HG03457 (cell line): Measurements from ENCODE around the gene STK26.
"Not testable (repeated sequence)": the region's sequence is repeated elsewhere in the genome, so short reads cannot be mapped to it uniquely, and the experiment has no call there.

Experiments
- ATAC-seq: cut with Tn5 transposase; IDR thresholded peaks from one replicate; pipeline ENCODE4 v1.9.1; 2021; ENCODE audit warnings: moderate number of reproducible peaks; ENCODE audit not compliant: unreplicated experiment

STK26 gene

DNA sequence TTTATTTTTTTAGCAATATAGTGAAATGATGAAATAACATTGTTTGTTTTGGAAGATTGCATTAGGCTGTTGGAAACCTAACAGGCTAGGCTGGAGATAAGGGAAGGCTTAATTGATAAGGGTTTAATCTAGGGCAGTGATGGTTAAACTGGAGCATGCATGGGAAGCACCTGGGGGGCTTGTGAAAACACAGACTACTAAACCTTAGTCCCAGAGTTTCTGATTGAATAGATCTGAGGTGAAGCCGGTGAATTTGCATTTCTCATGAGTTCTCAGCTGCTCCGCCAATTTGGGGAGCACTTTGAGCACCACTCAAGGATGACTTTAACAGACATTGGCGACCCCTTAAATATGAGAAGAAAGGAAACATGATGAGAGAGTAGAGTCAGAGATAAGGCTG, 11.5 kb downstream of the STK26 start:
- no peak for ATAC-seq

DNA sequence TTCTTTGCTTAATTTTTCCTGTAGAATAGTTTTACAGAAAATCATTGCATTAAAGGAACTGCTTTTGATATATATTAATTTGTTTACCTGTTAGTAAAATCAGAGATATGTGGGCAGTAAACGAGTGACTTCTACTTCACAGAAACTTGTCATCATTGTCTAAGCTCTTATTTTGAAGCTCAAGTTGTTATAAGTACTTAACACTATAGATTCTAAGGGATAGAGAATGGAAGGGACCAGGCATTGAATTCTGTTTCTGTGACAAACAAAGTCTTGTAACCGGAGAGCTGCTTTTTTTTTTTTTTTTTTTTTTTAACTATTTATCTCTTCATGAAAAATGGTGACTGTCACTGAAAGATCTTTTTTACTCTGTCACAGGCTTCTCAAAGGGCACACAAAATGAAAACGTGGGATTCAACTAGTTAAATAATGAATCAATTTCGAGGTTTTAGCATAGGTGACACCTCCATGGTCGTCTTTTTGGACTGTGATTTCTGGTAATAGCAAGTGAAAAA, 14.4 kb downstream of the STK26 start:
- no peak for ATAC-seq

DNA sequence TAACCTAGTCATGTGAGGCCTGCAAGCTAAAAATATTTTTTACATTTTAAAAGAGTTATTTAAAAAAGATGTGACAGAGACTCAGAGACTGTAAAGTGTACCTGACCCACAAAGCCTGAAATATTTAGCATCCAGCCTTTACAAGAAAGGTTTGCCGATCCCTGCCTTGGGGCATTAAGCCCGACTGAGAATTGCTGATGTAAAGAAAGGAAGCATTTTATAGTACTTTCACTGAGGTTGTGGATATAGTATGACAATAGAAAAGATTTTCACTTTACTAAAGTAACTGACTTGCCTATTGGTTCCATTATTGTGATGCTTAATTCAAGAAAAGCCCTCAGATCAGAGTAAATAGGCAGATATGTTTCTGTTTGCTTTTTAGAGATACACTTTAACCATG, 17.0 kb downstream of the STK26 start:
- no peak for ATAC-seq

DNA sequence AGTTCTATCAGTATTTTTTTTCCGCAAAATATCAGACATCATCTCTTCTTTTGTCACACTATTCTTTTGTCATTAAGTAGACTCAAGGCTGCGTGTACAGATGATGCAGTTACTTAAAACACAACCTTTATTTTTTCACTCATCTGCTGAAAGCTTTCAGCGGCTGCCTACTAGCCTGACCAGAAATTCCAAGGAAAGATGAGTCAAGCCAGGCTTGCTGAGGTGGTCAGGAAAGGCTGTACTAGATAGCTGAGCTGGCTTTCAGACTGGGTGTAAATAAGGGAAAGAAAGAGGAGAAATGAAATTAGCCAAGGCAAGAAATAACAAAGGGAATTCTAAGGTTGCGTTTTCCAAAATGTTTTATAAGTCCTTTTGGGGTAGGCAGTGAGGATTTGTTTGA, 17.9 kb downstream of the STK26 start:
- ATAC-seq = no peak

DNA sequence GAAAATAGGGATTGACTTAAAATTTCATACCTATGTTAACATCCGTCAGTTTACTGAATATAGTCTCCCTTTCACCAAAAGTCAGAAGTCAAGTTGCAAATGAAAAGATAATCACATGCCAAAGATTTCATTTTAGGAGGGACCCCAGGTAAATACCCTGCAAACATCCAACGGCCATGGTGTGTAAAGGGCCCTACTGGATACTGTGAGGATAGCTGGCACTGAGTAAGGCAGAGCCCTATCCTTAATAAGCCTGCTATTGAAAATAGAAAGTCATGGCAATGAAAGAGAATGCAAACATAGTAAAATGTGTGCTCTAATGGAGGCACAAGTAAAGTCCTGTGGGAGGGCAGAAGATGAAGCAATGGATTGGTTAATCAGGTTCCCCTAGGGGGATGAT, 20.9 kb downstream of the STK26 start:
- no peak for ATAC-seq

DNA sequence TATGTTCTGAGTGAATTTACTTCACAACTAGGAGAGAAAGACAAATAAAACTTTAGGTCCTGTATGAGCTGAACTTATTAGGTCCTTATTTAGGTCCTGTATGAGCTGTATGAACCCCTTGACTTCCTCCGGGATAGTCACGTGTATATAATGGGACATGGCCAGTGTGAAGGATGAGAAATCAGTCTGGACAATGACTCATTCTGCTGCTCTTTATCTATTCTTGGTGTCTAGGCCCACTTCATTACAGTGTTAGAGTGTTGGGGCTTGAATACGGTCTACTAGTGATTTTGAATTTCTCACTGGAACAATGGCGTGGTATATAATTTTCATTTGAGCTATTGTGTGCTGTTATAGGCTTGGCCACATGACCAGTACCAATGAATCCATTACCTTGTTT, 21.9 kb downstream of the STK26 start:
- no peak for ATAC-seq

DNA sequence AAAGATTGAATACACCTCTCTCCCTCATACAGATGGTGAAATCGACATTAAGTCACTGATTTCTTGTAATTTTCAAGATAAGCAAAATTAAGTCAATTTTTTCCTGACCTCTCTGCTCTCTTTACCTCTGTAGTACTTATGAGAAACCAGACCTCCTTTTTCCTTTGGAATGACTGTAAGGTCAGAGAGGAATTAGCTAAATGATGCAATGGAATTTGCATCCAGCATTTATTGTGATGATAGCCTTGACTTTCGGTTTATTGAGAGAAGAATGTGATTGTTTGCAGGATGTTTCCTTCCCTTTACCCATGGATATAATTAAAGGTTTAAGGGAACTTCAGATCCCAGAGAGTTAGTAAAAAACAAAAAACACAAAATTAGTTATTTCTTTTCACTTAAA, 22.4 kb downstream of the STK26 start:
- ATAC-seq = no peak

DNA sequence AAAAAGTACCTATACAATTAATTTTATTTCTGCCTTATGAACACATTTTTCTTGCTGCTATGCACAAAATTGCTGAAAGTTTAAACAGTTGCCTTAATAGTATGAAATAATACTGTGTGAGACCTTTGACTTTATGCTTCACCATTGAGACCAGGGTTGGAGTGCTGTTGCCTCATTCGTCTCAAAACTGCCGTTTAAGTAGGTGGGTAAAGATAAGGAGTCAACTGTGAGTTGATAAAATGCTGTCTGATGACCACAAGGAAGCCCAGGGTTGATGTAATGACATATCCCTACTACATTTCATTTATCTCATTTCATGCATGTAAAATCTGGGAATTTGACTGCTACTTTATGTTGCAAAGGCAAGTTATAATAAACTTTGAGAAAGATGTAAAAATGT, 23.4 kb downstream of the STK26 start:
- ATAC-seq = no peak

DNA sequence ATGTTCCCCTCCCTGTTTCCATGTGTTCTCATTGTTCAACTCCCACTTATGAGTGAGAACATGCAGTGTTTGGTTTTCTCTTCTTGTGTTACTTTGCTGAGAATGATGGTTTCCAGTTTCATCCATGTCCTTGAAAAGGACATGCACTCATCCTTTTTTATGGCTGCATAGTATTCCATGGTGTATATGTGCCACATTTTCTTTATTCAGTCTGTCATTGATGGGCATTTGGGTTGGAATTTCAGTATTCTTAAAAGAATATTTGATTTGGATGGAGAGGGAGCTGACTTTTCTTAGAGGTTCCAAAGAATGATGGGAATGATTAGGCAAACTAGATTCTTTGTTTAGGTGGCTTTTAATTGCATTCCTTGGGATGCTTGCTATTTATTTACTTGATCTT, 28.7 kb downstream of the STK26 start:
- ATAC-seq = not testable (repeated sequence)

DNA sequence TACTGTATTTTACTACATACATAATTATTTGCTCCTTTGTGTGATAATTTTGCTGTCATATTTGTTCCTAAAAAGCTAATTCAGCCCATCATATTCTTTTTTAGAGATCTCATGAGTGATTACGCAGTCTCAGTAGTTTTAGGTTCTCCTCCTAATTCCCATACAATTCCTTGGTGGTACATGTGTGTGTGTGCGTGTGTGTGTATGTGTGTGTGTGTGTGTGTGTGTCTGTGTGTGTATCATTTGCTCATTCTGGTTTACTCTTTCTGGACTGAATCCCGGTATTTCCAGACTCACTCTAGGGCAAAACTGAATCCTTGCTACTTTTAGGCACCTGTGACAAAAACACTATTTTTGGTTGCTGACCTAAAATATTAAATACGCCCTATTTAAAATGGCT, 34.9 kb downstream of the STK26 start:
- ATAC-seq = no peak

DNA sequence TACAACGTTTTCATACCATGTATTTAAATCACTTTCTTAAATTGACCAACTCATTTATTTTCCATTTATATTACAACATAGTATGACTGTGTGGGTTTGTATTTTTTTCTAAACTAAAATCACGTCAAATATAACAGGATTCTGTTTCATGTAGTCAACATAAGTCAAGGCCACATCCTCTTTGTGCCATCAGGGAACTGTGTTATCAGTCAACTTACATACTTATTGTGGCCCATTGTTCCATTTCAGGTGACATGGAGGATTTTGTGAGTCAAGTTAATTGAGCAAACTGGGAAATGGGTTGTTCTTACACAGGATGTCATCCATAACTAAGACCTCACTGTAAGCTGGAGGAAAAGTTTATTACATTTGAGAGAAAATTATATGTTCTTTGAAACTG, 35.9 kb downstream of the STK26 start:
- no peak for ATAC-seq

DNA sequence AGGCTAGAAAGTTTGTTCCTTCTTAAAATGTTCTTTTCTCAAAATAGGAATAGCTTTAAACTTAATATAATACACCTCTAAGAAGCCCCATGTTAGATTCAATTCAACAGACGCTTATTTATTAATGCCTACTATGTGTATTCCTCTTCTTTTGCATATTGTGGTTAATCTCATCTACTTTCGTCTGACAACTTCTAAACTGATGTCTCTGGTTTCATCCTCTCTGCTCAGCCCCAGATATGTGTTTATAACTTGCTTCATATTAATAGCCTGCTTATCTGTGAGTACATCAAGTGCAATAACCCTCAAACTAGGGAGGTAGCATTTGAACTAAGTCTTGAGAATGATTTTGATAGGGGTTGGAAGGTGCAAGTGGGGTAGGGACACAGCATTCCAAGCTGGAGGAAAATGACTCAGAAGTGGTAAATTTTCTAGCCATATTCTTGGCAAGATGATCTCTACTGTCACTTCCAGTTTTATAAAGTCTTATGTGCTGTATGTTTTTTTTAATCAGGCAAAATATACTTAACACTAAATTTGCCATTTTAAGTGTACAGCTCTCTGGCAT, 37.0 kb downstream of the STK26 start:
- no peak for ATAC-seq

DNA sequence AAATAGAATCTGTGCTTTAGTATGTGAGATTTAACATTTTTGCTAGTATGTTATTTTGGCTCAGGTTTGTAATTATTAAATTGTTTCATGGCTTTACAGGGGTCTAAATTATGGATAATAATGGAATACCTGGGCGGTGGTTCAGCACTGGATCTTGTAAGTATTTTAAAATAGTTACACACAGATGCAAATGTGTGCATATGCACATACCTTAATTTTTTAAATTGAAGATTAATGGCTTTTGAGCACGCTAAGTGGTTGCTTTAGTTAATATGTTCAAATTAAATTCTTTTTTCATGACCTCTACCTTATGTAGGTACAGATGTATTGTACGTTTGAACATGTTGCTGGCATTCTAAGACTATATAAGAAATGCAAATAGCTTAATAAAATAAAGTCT, 40.2 kb downstream of the STK26 start:
- ATAC-seq = no peak

DNA sequence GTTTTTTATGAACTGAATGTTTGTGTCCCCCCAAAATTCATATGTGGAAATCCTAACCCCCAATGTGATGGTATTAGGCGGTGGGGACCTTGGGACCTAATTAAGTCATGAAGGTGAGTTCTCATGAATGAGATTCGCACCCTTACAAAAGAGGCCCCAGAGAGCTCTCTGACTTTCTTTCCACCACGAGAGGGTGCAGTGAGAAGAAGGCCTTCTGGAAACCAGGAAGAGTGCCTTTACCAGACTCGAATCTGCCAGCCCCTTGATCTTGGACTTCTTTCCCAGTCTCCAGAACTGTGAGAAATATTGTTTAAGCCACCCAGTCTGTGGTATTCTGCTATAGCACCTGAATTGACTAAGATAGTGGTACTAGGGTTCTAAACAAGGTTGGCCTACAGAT, 40.8 kb downstream of the STK26 start:
- ATAC-seq = no peak

DNA sequence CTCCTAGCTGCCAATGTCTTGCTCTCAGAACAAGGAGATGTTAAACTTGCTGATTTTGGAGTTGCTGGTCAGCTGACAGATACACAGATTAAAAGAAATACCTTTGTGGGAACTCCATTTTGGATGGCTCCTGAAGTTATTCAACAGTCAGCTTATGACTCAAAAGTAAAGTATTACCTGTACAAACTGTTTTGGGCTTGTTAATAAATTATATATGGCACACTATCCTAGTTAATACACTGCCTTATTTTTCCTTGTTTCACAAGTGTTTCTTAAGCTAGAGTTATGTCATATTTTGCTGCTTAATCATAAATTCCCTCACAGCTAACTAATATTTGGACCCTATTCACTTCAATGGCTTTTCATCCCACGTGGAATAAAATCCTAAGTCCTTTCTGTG, 45.3 kb downstream of the STK26 start:
- no peak for ATAC-seq

DNA sequence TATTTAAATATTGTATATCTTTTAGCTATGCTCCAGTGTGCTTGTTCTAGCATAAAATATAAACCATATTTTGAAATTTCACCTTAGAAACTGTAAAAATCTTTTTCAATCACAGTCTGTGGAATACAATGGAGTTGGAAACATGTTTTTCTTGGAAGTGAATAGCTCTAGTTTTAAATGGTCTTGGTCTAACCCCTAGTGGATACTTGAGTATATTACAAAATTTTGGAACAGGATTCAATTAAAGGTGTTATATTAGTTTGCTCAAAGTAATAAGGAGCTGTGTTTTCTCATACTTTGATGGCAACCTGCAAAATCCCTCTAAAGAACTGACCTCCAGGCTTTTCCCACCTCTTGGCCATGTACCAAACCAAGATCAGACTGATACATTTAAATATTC, 48.2 kb downstream of the STK26 start:
- no peak for ATAC-seq

DNA sequence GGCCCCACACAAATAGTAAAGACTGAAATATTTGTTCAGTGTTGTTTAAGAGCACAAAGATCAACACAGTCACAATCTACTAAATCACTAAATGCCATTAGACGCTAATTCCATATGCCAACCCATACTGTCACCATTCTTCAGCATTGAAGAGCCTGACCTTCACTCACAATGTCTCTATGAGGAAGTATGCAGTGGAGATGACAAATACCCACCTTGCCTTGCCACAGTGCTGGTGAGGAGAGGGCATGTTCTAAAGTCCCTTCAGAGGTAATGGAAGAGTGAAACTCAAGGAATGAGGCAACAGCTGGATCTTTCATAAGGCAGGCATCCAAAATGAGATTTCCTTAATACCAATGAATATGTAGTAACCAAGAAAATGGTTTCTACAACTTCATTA, 54.3 kb downstream of the STK26 start:
- ATAC-seq = no peak

DNA sequence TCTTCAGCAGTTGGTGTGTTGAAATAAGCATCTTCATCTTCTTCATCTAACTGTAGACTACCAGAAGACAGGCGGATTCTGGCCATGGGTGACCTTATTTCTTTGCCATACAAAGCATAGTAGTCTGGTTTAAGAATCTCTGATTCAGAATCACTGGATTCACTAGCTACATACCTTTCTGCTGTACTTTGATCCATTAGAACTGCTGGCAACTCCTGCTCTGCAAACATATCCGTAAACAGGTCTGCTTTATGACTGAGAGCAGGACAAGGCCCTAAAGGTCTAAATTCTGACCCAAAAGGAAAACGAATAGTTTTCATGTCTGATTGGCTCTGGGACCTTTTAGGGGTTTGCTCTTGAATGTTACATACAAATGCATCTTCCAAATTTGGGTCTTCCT, 54.8 kb downstream of the STK26 start:
- ATAC-seq = no peak

DNA sequence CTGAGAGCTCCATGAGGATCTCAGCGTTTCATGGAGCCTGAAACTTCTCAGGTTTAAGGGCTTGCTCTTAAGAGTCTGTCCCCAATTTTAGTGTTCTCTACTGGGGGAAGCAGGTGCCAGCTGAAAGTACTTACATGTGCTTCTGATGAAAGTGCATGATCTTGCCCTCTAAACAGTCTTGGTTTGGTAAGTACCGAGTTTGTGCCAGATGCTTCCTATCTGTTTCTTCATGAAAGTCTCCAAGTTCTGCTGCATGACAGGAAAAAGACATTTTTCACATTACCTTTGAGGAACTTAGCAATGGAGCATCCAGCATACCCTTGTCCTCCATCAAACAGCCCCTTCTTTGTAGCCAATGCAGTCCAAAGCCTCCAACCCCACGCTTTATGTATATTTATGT, 62.7 kb downstream of the STK26 start:
- ATAC-seq = no peak

DNA sequence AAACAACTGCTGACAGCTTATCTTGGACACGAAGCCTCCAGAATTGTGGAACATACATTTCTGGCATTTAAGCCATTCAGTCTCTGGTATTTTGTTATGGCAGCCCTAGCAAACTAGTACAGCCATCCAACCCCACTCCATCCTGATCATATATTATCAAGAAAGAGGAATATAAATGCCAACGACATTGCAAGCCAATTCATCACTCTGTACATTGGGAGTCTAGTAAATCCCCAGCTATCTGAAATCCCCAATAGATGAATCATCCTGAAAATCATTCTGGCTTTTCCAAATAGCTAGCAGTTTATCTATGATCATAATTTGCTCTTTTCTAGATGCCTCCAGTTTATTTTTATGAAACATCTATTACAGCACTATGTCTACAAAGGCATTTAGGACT, 63.6 kb downstream of the STK26 start:
- ATAC-seq = no peak

DNA sequence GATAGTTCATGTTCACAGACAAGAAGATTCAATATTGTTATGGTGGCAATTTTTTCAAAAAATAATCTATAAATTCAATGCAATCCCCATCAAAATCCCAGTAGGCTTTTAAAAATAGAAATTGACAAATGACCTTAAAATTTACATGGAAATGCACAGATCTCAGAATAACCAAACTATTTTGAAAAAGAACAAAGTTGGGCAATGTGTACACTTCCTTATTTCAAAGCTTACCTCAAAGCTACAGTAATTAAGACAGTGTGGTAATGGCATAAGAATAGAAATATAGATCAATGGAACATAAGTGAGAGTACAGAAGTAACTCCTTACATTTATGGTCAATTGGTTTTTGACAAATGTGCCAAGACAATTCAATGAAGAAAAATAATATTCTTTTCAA, 65.8 kb downstream of the STK26 start:
- no peak for ATAC-seq

DNA sequence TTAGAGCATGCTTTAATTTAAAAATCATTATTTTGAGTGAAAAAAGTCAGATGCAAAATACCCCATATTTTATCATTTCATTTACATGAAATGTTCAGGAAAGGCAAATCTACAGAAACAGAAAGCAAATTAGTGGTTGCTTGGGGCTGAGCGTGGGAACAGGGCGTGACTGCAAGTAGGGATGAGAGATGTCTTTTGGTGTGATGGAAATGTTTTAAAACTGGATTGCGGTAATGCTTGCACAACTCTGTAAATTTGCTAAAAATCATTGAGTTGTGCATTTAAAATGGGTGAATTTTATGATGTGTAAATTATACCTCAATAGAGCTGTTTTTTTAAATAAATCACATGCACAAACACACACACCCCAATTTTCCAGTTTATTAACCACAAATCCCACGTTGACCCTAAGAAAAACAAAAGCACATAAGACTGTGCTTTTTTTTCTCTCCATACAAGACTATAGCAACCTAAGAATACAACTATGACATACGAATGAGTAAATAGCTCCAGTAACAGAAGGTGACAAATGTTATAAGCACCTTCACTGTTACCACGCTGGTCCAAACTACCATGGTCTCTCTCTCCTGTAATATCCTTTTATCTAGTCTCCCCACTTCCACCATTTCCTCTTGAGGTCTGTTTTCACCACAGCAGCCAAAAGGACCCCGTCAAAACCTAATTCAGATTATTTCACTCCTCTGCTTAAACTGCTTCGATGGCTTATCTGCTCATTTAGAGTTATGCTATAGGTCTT, 67.5 kb downstream of the STK26 start:
- no peak for ATAC-seq
